Measurements from ENCODE around the gene MT1G.
A peak's percentile ranks its signal among the peaks of the same experiment; 100 is the strongest.
"Not testable (repeated sequence)": the region's sequence is repeated elsewhere in the genome, so short reads cannot be mapped to it uniquely, and the experiment has no call there.

Gene MT1G

DNA sequence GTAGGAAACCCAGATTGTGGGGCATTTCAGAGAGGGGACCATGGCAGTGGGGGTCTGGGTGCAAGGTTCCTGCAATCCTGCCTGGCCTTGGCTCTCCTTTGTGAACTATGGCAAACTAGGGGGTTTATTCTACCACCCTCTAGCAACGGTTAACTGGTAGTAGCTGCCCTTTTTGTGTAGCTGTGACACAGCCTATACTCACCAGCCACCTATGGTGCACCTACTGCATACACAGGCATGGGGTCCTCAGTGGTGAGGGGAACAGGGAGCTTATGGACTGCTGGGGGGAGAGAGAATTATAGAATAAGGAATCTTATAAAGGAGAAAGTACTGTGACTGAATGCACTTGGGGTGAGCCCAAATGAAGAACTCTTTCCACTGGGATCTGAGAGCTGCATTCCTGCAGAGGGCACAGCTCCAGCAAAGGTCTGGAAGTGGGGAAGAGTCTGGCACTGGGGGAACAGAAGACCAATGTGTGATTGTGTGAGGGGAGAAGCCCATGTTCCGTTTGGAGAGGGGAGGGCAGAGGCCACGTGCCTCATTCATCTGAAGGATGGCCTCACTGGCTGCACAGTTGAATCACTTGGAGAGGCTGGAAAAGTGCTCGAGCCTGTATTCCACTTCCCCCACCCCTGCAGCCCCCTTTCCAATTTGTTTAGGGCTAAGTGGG is 16.5 kb upstream of the MT1G start:
- DNase-seq, result no peak

- DNase-seq, result no peak
These were observed 15.7 kb upstream of the MT1G start for GRCh38 chr16:56683424-56684172.

GRCh38 chr16:56682703-56683397 is 15.0 kb upstream of the MT1G start:
- DNase-seq, result no peak

DNA sequence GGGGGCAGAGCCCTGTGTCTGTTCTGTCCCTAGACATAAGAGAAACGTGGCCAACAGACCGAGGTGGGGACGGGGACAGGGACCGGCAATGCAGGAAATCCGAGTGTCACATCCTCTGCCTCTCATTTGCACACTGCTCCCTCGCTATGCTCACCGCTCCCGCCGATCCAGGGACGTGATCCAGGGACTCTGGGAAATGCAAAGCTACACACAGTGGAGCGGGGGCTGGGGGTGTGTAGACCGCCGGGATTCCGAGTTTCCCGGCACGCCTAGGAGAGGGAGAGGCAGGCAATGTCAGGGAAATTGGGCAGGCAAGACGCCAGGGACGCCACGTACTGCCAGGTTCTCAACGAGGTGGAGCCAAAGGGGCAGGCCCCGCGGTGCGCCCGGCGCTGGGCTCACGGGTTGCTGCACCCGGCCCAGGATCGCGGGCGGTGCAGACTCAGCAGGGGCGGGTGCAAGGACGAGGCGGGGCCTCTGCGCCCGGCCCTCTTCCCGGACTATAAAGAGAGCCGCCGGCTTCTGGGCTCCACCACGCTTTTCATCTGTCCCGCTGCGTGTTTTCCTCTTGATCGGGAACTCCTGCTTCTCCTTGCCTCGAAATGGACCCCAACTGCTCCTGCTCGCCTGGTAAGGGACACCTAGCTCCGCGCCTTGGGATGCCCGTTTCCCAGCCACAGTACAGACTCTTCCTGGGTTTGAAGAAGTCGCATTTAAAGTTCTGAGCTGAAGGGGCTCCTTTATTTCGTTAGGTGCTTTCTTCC is 14.3 kb upstream of the MT1G start, which contains the start of gene MT1X:
TSS of gene MT1X (plus strand) at position 532 of the 764 bp plus-strand sequence. CDS start at position 603, 71 bp downstream.
- DNase-seq, result peak; percentile 4

DNA sequence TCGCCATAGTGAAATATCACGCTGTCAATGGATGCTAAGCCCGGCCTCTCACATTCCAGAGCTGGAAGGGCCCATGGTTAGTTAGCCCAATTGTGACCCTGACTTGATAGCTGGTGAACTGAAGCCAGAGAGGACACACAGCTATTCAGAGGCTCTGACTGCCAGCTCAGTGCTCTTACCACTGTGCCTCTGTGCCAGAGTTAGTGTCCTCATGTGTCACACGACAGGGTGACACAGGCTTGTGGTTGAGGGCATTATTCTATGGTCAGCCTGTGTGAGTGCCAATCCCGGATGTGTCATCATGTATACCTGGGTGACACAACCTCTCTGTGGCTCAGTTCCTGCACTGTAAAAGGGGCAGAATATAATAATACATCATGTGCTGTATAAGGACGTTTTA is 12.0 kb upstream of the MT1G start:
- DNase-seq, result no peak

- no peak for DNase-seq
These were observed 11.3 kb upstream of the MT1G start for GRCh38 chr16:56679078-56679730.

DNA sequence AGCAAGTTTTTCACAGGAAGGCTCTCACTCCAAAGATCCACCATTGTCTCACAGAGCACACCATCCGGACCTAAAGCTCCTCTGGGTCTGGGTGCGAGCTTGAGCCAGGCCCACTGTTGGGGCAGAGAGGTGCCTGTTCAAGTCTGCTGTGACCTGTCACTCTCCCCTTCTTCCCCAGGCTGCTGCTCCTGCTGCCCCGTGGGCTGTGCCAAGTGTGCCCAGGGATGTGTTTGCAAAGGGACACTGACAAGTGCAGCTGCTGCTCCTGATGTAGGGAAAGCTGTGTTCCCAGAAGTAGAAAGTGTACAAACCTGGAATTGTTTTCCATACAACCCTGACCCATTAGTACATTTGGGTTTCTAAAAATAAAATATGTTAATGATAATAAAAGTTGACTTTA is 9.6 kb upstream of the MT1G start:
- no peak for DNase-seq

- no peak for DNase-seq
These were observed 7.9 kb upstream of the MT1G start for GRCh38 chr16:56675685-56676210.

GRCh38 chr16:56674570-56674969 is 6.7 kb upstream of the MT1G start:
- not testable (repeated sequence) for DNase-seq

- no peak for DNase-seq
These were observed 6.1 kb upstream of the MT1G start for GRCh38 chr16:56673921-56674320.

DNA sequence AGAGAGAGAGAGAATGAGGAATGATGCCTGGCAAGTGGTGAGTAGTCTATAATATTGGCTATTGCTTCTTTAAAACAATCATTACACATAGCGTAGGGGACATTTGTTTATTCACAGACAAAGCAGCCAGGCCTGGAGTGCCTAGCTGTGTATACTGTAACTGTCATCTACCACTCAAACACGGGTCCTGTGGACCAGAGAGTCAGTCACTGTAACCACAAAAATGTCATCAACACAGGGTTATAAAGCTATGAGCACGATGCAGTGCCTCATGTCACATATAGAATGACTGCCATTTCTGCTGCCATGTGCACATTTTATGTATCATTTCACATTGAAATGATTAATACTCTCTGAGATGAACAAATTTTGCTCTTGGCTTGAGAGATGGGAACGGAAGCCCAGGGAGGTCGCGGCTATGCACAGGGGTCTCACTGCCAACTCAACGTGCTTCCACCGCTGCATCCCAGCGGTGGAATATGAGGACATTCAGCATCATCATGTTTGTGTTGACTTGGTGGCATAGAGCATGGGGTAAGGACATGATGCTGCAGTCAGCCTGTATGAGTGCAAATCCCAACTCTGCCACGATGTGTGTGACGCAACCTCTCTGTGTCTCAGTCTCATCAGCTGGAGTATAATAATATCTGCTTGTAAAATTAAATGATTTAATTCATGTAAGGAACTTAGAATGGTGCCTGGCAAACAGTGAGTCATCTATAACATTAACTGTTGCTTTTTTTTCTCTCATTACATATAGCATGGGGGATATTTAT is 5.1 kb upstream of the MT1G start:
- DNase-seq, result no peak

DNA sequence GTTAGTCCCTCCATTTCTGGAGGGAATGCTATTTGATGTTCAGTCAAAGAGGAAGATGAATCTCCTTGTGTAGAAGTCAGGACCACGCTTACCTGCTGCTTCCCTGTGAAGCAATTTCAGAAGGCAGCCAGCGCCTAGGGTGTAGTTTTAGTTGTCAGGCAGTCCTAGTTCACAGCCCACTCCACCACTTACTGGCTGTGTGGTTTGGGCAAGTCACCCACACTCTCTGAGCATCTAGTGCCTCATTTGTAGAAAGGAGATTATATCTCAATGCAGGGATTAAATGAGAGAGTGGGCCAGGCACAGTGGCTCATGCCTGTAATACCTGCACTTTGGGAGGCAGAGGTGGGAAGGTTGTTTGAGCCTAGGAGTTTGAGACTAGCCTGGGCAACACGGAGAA is 4.3 kb upstream of the MT1G start:
- DNase-seq, result not testable (repeated sequence)

DNA sequence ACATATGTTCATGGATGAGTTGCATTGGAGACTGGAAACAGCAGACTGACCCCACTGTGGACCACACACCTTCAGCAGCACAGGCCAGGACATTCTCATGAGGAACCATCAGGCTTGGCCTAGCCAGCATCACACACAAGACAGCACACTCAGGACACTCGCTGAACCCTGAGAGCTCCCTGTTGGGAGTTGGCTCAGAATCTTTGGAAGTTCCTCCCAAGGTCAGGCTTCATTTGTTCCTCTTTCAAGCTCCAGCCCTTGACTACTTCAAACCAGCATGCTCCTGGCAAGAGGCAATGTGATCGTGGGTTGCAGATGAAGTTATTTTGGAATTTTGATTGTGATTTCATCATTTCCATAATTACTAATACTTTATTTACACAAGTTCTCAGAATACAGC is 3.8 kb upstream of the MT1G start:
- DNase-seq, result not testable (repeated sequence)

DNA sequence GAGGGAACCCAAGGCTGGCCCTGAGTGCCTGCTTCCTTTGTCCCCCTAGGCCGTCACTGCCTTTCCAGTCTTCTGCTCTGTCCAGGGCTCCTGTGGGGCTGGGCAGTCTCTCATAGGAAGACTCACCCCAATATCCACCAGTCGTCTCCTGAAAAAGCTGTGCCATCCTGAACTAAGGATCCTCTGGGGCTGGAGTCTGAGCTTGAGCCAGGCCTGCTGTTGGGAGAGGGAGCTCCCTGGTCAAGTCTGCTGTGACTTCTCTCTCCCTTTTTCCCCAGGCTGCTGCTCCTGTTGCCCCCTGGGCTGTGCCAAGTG is 2.7 kb upstream of the MT1G start:
- no peak for DNase-seq

- no peak for DNase-seq
These were observed 2.2 kb upstream of the MT1G start for GRCh38 chr16:56669840-56670619.

DNA sequence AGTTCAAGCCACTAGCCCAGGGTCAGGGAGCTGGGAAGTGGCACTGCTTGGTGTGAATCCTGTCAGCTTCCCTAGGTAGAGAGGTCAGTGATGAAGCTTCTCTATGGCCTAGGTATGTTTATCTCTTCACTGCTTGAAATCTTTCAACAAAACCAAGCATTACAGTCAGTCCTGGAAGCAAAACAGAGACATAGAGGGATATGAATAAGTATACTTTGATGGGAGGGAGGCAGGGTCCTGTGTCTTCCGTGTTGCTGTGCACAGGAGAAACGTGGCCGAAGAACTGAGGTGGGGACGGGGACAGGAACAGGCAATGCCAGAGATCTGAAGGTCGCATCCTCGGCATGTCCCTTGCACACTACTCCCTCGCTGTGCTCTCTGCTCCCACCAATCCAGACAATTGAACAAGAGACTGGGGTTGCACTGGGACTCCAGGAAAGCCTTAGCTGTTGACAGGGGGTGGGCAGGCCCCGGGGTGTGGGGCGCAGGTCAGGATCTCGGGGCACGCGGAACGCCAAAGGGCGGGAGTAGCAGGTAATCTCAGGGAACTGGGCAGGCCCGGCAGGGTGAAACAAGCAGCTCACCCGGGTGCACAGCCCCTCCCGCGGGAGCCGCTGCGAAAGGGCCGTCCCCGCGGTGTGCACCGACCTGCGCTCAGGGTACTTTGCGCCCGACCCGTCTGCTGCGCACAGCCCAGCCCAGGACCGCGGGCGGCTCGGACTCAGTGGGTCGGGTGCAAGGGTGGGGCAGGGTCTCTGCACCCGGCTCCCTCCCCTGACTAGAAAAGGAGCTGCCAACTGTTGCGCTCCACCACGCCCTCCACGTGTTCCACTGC is 1.4 kb upstream of the MT1G start, which contains the start of gene MT1H:
TSS of gene MT1H (plus strand) at position 810 of the 835 bp plus-strand sequence. CDS start 71 bp downstream, outside the sequence.
- DNase-seq, result no peak

GRCh38 chr16:56665286-56666261 is 2.3 kb downstream of the MT1G start:
- DNase-seq, result not testable (repeated sequence)

DNA sequence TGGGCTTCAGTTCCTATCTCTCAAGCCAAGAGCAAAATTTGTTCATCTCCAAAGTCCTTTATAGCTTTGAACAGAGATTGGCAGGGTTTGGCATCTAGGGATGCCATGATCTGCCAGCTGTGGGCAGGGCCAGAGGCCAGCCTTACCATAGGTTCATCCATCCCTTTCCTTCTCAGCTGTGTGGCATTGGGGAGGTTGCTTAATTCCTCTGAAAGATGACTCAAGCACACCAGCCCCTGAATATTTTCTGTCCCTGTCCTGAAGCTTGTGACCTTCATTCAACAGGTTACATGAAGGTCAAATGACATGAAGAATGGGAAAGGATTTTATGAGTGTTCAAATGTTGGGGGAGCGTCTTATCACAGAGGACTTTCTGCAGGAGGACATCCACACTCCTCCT is 3.4 kb downstream of the MT1G start:
- no peak for DNase-seq
